ENCODE results near the gene C1QB.
"Not testable (repeated sequence)": the region's sequence is repeated elsewhere in the genome, so short reads cannot be mapped to it uniquely, and the experiment has no call there.

The C1QB gene

GRCh38 chr1:22702296-22703085 is 49.5 kb downstream of the C1QB start:
- DNase-seq, result no peak

- DNase-seq, result peak; percentile 83
Measured at GRCh38 chr1:22704440-22705067, 51.5 kb downstream of the C1QB start.

GRCh38 chr1:22705586-22705985 is 52.5 kb downstream of the C1QB start:
- no peak for DNase-seq

- not testable (repeated sequence) for DNase-seq
Measured at GRCh38 chr1:22706100-22706499, 53.1 kb downstream of the C1QB start.

- DNase-seq, result no peak
Measured at GRCh38 chr1:22708777-22709176, 55.7 kb downstream of the C1QB start.

GRCh38 chr1:22709227-22709626 is 56.2 kb downstream of the C1QB start:
- no peak for DNase-seq

GRCh38 chr1:22709891-22710700 is 57.1 kb downstream of the C1QB start:
- peak; percentile 84 for DNase-seq

GRCh38 chr1:22710701-22711049 is 57.6 kb downstream of the C1QB start, which contains the start of gene EPHB2:
TSS of gene EPHB2 (plus strand) at chr1:22710839. CDS start at chr1:22710983, 144 bp downstream.
- DNase-seq, result peak; percentile 59

GRCh38 chr1:22711071-22711470 is 58.0 kb downstream of the C1QB start:
- no peak for DNase-seq
